LNCAP (cell line): ENCODE measurements around the gene SYT1.

Experiments
- TF ChIP-seq, protein P1 (sequence below): fragments of 450-650 bp; IDR thresholded peaks from 2 replicates; pipeline ENCODE4 v1.5.1; 2017; ENCODE audit warnings: mild to moderate bottlenecking

SYT1 gene

DNA sequence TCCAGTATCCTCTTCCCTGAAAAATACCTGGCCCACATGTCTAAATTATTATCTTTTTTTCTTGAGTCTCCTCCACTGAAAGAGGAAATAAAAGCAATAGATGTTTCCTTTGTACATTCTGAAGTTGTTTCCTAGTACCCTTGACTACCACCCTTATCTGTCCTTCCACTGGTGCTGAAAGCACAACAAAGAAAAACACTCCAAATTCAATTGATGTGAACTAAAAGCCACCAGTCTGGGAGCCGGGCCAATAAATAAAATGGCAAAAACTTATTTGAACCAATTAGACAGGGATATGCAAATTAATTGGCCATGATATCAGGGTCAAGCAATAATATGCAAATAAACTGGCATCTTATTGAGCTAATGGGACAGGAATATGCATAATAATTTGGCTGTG, 495.7 kb downstream of the SYT1 start:
- TF ChIP-seq, protein P1, sequence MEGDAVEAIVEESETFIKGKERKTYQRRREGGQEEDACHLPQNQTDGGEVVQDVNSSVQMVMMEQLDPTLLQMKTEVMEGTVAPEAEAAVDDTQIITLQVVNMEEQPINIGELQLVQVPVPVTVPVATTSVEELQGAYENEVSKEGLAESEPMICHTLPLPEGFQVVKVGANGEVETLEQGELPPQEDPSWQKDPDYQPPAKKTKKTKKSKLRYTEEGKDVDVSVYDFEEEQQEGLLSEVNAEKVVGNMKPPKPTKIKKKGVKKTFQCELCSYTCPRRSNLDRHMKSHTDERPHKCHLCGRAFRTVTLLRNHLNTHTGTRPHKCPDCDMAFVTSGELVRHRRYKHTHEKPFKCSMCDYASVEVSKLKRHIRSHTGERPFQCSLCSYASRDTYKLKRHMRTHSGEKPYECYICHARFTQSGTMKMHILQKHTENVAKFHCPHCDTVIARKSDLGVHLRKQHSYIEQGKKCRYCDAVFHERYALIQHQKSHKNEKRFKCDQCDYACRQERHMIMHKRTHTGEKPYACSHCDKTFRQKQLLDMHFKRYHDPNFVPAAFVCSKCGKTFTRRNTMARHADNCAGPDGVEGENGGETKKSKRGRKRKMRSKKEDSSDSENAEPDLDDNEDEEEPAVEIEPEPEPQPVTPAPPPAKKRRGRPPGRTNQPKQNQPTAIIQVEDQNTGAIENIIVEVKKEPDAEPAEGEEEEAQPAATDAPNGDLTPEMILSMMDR = no peak

DNA sequence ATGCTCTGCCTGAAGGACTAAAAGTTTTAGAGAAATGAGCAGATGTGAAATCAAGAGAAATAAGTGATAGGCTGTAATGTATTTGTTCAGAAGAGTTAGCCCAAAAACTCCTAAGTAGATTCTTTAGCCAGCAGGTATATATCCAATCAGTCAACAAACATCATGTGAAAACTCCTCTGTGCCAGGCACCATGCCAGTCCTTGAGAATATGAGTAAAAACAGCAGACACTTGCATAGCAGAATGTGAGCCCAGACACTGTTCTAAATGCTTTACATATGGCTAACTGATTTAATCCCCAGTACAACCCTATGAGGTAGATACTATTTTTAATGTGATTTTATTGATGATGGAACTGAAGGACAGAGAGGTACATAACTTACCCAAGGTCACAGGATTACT, 496.4 kb downstream of the SYT1 start:
- TF ChIP-seq, protein P1 = no peak

DNA sequence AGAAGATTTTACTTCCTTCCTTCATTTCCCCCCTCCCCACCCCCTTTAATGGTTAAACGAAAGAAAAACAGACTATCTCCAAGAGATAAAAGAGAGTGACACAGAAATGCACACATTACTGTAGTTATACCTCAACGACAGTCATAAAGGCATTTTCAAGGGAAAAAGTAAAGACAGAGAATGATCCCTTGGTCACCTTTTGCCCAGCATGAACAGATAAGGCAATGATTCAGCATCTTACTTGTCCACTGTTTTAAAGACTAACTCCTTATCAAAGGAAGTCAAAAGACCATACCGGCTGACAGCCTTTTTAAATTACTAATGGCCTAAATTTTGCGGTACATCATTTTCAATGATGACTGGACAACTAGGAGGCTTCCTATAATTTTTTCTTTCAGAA, 499.6 kb downstream of the SYT1 start:
- TF ChIP-seq, protein P1 = no peak

DNA sequence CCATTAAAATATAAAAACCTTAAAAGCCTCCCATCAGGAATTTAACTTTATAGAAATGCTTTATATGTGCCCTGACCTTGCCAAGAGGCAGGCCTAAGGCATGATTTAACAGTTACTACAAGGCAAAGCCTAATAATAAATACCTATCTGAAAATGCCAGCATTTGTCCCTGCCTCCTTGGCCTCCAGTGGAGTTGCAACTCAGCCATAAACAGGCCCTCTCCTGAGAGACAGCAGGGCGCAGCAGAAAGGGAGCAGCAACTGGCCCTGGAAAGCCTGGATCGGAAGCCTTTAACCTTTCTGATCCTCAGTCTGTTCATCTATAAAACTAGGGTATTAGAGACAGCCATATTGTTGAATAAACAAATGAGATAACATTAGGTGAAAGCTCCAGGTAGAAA, 501.8 kb downstream of the SYT1 start:
- TF ChIP-seq, protein P1 = no peak

DNA sequence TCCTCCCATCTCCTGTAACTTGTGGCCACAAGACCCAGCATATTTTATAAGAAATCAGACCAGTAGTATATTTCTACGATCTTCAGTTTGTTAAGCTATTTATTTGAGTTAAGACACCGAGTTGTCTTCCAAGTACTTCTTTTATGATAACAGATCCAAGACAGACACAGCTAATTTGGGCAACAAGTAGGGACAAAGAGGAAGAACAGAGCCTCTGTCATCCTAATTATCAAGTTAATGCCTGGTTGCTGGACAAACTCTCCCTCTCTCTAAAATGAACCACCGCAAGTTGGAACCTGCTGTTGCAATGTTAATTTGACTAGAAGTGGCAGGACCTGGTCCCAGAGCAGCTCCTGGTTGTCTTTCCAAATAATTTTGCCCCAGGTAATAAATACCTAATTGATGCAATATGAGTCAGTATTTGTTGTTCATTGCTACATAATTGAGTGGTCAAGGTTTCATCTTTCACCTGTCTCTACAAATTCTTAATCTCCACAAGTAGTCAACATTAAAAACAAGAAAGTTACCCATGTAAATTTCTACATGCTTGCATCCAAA, 502.5 kb downstream of the SYT1 start:
- TF ChIP-seq, protein P1 = no peak

DNA sequence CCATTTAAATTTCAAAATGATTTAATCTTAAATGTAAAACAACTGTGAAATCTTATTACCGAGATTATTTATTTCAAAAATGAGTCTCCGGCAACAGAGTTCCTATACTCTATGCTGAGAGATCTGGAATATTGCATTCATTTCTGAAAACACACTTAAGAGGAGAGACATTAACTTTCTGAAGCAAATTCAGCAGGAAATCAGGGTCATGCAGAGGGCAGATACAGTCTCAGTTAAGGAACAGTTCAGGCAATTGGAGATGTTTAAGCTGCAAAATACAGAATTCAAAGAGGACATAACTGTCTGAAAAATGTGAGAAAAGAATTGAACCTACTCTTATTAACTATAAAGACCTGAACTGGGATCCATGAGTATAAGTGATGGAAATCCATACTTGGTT, 505.4 kb downstream of the SYT1 start:
- TF ChIP-seq, protein P1 = no peak

DNA sequence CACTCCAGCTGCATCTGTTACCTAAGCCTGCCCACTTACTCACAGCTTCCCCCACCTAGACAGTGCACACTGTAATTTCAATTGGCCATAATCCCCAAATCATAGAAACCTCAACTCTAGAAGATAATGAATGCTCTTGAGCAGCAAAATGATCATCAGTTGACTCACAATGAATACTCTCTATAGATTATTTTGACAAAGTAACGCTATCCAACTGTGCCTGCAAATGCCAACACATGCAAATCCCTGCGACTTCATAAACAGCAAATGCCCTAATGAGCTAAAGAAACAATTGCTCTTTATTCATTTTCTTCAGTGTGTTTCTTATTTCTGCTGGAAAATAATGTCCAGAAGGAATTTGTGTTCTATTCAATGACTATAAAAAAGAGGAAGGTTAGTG, 506.7 kb downstream of the SYT1 start:
- TF ChIP-seq, protein P1 = no peak

DNA sequence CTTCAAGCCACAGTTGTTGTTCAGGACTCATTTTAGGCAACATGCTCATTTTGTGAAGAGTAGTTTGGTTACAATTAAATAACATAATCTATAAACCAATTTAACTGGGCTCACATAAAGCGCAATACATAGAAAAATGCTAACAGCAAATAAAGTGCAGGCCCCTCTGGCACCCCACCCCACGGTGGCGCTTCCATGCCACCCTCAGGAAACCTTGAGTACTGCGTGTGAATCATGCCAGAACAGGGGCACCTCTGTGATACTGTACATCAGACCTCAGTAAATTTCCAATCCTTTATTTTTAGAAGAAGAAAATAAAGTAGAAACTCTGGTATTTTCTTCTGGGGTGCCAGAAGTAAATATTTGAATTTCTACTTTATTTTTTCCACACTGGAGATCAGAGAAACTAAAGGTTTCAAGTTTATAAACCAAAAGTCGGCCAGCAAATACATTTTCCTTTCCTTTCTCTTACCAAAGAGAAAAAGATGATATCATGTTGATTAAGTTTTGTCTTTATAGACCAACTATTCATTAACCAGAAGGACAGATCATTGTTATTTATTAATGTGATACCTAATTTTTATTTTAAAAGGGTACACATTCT, 509.4 kb downstream of the SYT1 start:
- TF ChIP-seq, protein P1 = peak; percentile 77
